Measurements from ENCODE around the gene WFDC2. TPM values are rescaled to one million over a fixed set of nuclear protein-coding genes. Genes with fewer than 3 reads are reported as not detected.

WFDC2 gene
- total and polyA plus RNA-seq, 2 of the 4 experiments (the other 2 are of a cell fraction), result not detected

DNA sequence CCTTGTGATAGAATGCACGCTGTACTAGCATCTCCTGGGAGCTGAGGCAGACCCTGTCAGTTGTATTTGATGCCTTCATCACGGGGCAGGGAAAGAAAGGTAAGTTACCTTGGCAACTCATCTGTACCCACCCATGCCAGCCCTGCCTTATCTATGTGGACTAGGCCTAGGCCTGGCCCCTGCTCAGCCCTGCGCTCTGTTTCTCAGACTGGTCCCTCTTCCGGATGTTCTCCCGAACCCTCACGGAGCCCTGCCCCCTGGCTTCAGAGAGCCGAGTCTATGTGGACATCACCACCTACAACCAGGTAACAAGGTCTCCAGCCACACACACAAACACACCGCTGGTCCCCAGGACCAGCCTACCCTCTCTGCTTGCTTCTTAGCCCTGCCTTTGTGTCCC lies 49.4 kb upstream of the WFDC2 start:
- no peak for ATAC-seq (ENCODE audit: low read depth)
- CTCF ChIA-PET, result interaction anchor here (1.0 kb wide), 1 partner anchor 17 kb away, joined by 3 read pairs; no protein-coding TSS in a partner anchor
- in situ Hi-C loops (cut with MboI; ENCODE audit: low sequenced_read_pairs), result no loop called here

More for the DNA sequence above, 49.4 kb upstream of the WFDC2 start:
- Histone ChIP-seq H2BK5ac (ENCODE audit: low read depth, low read length, poor library complexity, severe bottlenecking) (no peak overlapping the region), H3K4me1 (ENCODE audit: control insufficient read depth, insufficient read depth, low read length) (peaks cover 9% of the 10 kb centered on the region; the same call in 1 of the 2 replicates), H4K91ac (ENCODE audit: insufficient read depth, low read depth, low read length) (no peak overlapping the region), H3K79me1 (ENCODE audit: low read depth in 1 of 2, low read length in 2 of 2) (peaks cover 21 to 46% of the 10 kb centered on the region in 2 experiments), H3K27me3 (ENCODE audit: control insufficient read depth, insufficient read depth, low read length) (no peaks in the 10 kb centered on the region), H3K23ac (ENCODE audit: low read depth, low read length) (no peak overlapping the region), H3K14ac (replicated peaks; ENCODE audit: low read depth, low read length) (no peak overlapping the region), H3K4ac (ENCODE audit: low read depth, low read length) (no peak overlapping the region), H3K36me3 (ENCODE audit: control insufficient read depth, insufficient read depth, low read length) (peaks cover 34% of the 10 kb centered on the region), H3K27ac (ENCODE audit: insufficient read depth, low read length) (no peak overlapping the region), H3K4me2 (ENCODE audit: low read depth, low read length) (no peak overlapping the region), H3K56ac (ENCODE audit: extremely low read depth, insufficient read depth, low read length) (no peak overlapping the region), H4K5ac (ENCODE audit: low read depth, low read length) (no peak overlapping the region), H3K9me1 (ENCODE audit: insufficient read depth, low read length) (peaks cover 10% of the 10 kb centered on the region), H4K20me1 (ENCODE audit: insufficient read depth, low read length) (no peaks in the 10 kb centered on the region), H2AK9ac (replicated peaks; ENCODE audit: low read depth, low read length, poor library complexity) (no peak overlapping the region), H2BK20ac (ENCODE audit: low read depth, low read length) (no peak overlapping the region), H2AK5ac (ENCODE audit: low read depth, low read length) (no peak overlapping the region), H2AFZ (replicated peaks; ENCODE audit: low read length, poor library complexity) (no peak overlapping the region), H2BK120ac (ENCODE audit: low read depth, low read length) (no peak overlapping the region), H3K9me3 (ENCODE audit: control insufficient read depth, insufficient read depth, low read length) (no peaks in the 10 kb centered on the region), H3K18ac (ENCODE audit: low read depth, low read length) (no peak overlapping the region), H2BK15ac (ENCODE audit: low read depth, low read length) (no peak overlapping the region), H4K8ac (ENCODE audit: low read depth in 2 of 2, low read length in 2 of 2) (no peak overlapping the region), H3K9ac (ENCODE audit: low read depth, low read length) (no peak overlapping the region), H3K4me3 (ENCODE audit: insufficient read depth, low read depth, low read length) (no peak overlapping the region)
- no peak for DNase-seq
- dilution Hi-C loops (cut with HindIII; ENCODE audit: low sequenced_read_pairs, unreplicated experiment) (no loop called here), intact Hi-C loops (cut with micrococcal nuclease) (no loop called here)
- POLR2A ChIA-PET (ENCODE audit: unreplicated experiment), result no interaction called here
- WGBS, 2 experiments (ENCODE audit: extremely low coverage in 2 of 2, insufficient read length in 1 of 2), result 100% methylated on average over 1 of the region's 8 CpGs; no CpG with 5 or more reads in 1 of the 2 experiments
- TF ChIP-seq POLR2A (IDR thresholded peaks at IDR 0.05; ENCODE audit: low read depth, low read length) (no peak), BHLHE40 (IDR thresholded peaks at IDR 0.05; ENCODE audit: low read depth, low read length) (no peak), USF2 (IDR thresholded peaks at IDR 0.05; ENCODE audit: low read depth, low read length) (no peak), CHD1 (IDR thresholded peaks at IDR 0.05; ENCODE audit: low read depth, low read length) (no peak), MXI1 (IDR thresholded peaks at IDR 0.05; ENCODE audit: borderline replicate concordance, low read depth, low read length) (no peak), RCOR1 (IDR thresholded peaks at IDR 0.05; ENCODE audit: insufficient replicate concordance, low read length) (no peak), MAFK (IDR thresholded peaks at IDR 0.05; ENCODE audit: low read depth, low read length) (no peak), NFE2L2 (IDR thresholded peaks at IDR 0.05; ENCODE audit: low read depth, low read length) (no peak), RFX5 (IDR thresholded peaks at IDR 0.05; ENCODE audit: low read depth, low read length) (no peak), CEBPB (IDR thresholded peaks at IDR 0.05; ENCODE audit: low read depth, low read length) (no peak), SMC3 (IDR thresholded peaks at IDR 0.05; ENCODE audit: low read depth, low read length) (no peak), FOS (IDR thresholded peaks at IDR 0.05; ENCODE audit: low read depth, low read length) (no peak), MAZ (IDR thresholded peaks at IDR 0.05; ENCODE audit: borderline replicate concordance, low read depth, low read length) (no peak)
- TF ChIP-seq, protein P1, sequence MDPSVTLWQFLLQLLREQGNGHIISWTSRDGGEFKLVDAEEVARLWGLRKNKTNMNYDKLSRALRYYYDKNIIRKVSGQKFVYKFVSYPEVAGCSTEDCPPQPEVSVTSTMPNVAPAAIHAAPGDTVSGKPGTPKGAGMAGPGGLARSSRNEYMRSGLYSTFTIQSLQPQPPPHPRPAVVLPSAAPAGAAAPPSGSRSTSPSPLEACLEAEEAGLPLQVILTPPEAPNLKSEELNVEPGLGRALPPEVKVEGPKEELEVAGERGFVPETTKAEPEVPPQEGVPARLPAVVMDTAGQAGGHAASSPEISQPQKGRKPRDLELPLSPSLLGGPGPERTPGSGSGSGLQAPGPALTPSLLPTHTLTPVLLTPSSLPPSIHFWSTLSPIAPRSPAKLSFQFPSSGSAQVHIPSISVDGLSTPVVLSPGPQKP (IDR thresholded peaks at IDR 0.05; ENCODE audit: borderline replicate concordance, low read depth, low read length), result no peak
- TF ChIP-seq, protein P2, sequence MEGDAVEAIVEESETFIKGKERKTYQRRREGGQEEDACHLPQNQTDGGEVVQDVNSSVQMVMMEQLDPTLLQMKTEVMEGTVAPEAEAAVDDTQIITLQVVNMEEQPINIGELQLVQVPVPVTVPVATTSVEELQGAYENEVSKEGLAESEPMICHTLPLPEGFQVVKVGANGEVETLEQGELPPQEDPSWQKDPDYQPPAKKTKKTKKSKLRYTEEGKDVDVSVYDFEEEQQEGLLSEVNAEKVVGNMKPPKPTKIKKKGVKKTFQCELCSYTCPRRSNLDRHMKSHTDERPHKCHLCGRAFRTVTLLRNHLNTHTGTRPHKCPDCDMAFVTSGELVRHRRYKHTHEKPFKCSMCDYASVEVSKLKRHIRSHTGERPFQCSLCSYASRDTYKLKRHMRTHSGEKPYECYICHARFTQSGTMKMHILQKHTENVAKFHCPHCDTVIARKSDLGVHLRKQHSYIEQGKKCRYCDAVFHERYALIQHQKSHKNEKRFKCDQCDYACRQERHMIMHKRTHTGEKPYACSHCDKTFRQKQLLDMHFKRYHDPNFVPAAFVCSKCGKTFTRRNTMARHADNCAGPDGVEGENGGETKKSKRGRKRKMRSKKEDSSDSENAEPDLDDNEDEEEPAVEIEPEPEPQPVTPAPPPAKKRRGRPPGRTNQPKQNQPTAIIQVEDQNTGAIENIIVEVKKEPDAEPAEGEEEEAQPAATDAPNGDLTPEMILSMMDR (conservative IDR thresholded peaks at IDR 0.05; ENCODE audit: low read depth, low read length), result no peak
- no TSS peak for BruUV-seq (replicated peaks)

Measured in IMR-90 (cell line).